SK-N-SH (cell line): Measurements from ENCODE around the gene NUMB. TPM values are rescaled to one million over a fixed set of nuclear protein-coding genes. Genes with fewer than 3 reads are reported as not detected.

Experiments used
- CTCF ChIA-PET: fragments of 300-600, 350-600 bp; formaldehyde crosslinking; extraction: SDS; loops from one replicate; lab custom pipeline; 2021; lab: Yijun Ruan, JAX
- POLR2A ChIA-PET: fragments of 350-600 bp; sonication (Branson Sonifier 250); formaldehyde crosslinking; extraction: SDS; loops from one replicate; lab custom pipeline; 2020; ENCODE audit warnings: antibody characterized with exemption, inconsistent platforms; lab: Yijun Ruan, JAX
- DNase-seq: peaks from one replicate; pipeline ENCODE4 v3.0.0; 2012
- H2AFZ ChIP-seq: fragments of 200-600 bp; sonication (generic); 2 replicates; pipeline ENCODE4 v1.8.1; 2016; ENCODE audit warnings: antibody characterized with exemption, mild to moderate bottlenecking, low read depth
- H3F3A ChIP-seq: fragments of 200-600 bp; sonication (generic); replicated peaks from 2 replicates; pipeline ENCODE3; 2016; ENCODE audit warnings: antibody characterized with exemption, mild to moderate bottlenecking; ENCODE audit not compliant: insufficient read depth
- H3K27ac ChIP-seq, 2 experiments: fragments of 200-500 bp in 1 of 2; fragments of 200-600 bp in 1 of 2; sonication (Bioruptor generic) in 1 of 2; sonication (generic), shearing (Covaris generic) in 1 of 2; 2 replicates each; pipeline versions ENCODE4 v1.5.1 to v1.6.1; 2014 to 2016; ENCODE audit warnings: low read depth in 2 of 2, inconsistent platforms in 1 of 2, low read length in 1 of 2, mild to moderate bottlenecking in 1 of 2, mixed read lengths in 1 of 2
- H3K27me3 ChIP-seq: fragments of 200-600 bp; sonication (generic), shearing (Covaris generic); 2 replicates; pipeline ENCODE4 v1.6.1; 2016; ENCODE audit warnings: mixed run types; ENCODE audit not compliant: insufficient read depth
- H3K36me3 ChIP-seq, 2 experiments: fragments of 200-500 bp in 1 of 2; fragments of 200-600 bp in 1 of 2; sonication (Bioruptor generic) in 1 of 2; sonication (generic) in 1 of 2; replicated peaks in 1 of 2; 2 replicates each; pipeline versions ENCODE3 to v1.5.1; 2014 to 2016; ENCODE audit warnings: low read length in 1 of 2, mild to moderate bottlenecking in 1 of 2; ENCODE audit not compliant: insufficient read depth in 2 of 2, control insufficient read depth in 1 of 2
- H3K4me1 ChIP-seq, 2 experiments: fragments of 200-500 bp in 1 of 2; fragments of 200-600 bp in 1 of 2; sonication (Bioruptor generic) in 1 of 2; sonication (generic), shearing (Covaris generic) in 1 of 2; 2 replicates each; pipeline versions ENCODE4 v1.5.1 to v1.6.1; 2014 to 2016; ENCODE audit warnings: low read depth in 1 of 2, low read length in 1 of 2, mixed run types in 1 of 2; ENCODE audit not compliant: insufficient read depth in 2 of 2, control insufficient read depth in 1 of 2
- H3K4me2 ChIP-seq: fragments of 200-600 bp; sonication (generic), shearing (Covaris generic); 2 replicates; pipeline ENCODE4 v1.6.1; 2017; ENCODE audit warnings: mixed run types
- H3K4me3 ChIP-seq, 2 experiments: fragments of 200-500 bp in 1 of 2; fragments of 200-600 bp in 1 of 2; sonication (Bioruptor generic) in 1 of 2; sonication (generic), shearing (Covaris generic) in 1 of 2; 2 replicates each; pipeline versions ENCODE4 v1.5.1 to v1.8.1; 2014 to 2016; ENCODE audit warnings: low read depth in 2 of 2, inconsistent platforms in 1 of 2, low read length in 1 of 2, mild to moderate bottlenecking in 1 of 2, mixed read lengths in 1 of 2, moderate library complexity in 1 of 2
- H3K79me2 ChIP-seq: fragments of 200-600 bp; sonication (generic); 2 replicates; pipeline ENCODE4 v1.8.1; 2017; ENCODE audit warnings: mild to moderate bottlenecking; ENCODE audit not compliant: insufficient read depth
- H3K9ac ChIP-seq: fragments of 200-600 bp; sonication (generic); 2 replicates; pipeline ENCODE4 v1.6.1; 2017; ENCODE audit warnings: mixed run types
- H3K9me2 ChIP-seq: fragments of 200-600 bp; sonication (generic); 2 replicates; pipeline ENCODE4 v1.6.1; 2017; ENCODE audit warnings: mixed run types
- H3K9me3 ChIP-seq: fragments of 200-600 bp; sonication (generic); 2 replicates; pipeline ENCODE4 v1.6.1; 2017; ENCODE audit warnings: mixed run types, mild to moderate bottlenecking, moderate library complexity
- H4K20me1 ChIP-seq: fragments of 200-600 bp; sonication (generic); 2 replicates; pipeline ENCODE4 v1.6.1; 2017; ENCODE audit warnings: mild to moderate bottlenecking, mixed run types; ENCODE audit not compliant: insufficient read depth
- ELF1 ChIP-seq: IDR thresholded peaks from 2 replicates; pipeline ENCODE4 v1.4.0; 2012
- EP300 ChIP-seq, 2 experiments: IDR thresholded peaks; 2 replicates each; pipeline versions ENCODE4 v1.4.0 to v1.6.1; 2012; ENCODE audit warnings: borderline replicate concordance in 1 of 2, low read depth in 1 of 2, low read length in 1 of 2
- FOSL2 ChIP-seq: IDR thresholded peaks from 2 replicates; pipeline ENCODE4 v1.4.0; 2012; ENCODE audit warnings: low read depth, mild to moderate bottlenecking, moderate library complexity, borderline replicate concordance
- FOXJ3 ChIP-seq: sonication (generic); formaldehyde crosslinking; IDR thresholded peaks from 2 replicates; pipeline ENCODE4 v1.5.1; 2020; ENCODE audit warnings: mild to moderate bottlenecking, missing genetic modification reagents
- GATA2 ChIP-seq: sonication (generic); formaldehyde crosslinking; IDR thresholded peaks from 2 replicates; pipeline ENCODE4 v1.5.0; 2020; ENCODE audit warnings: mild to moderate bottlenecking, missing genetic modification reagents
- MEF2A ChIP-seq: IDR thresholded peaks from 2 replicates; pipeline ENCODE4 v1.4.0; 2012; ENCODE audit warnings: low read depth, borderline replicate concordance
- POLR2AphosphoS5 ChIP-seq: IDR thresholded peaks from 2 replicates; pipeline ENCODE4 v1.6.1; 2012; ENCODE audit warnings: low read depth, low read length
- RAD21 ChIP-seq: IDR thresholded peaks from 2 replicates; pipeline ENCODE4 v1.6.1; 2012; ENCODE audit warnings: mild to moderate bottlenecking, low read length
- RCOR1 ChIP-seq: fragments of 150-350 bp; IDR thresholded peaks from 2 replicates; pipeline ENCODE4 v1.6.1; 2017; ENCODE audit warnings: antibody characterized with exemption, low read length
- RFX5 ChIP-seq: IDR thresholded peaks from 2 replicates; pipeline ENCODE4 v1.6.1; 2012; ENCODE audit warnings: mild to moderate bottlenecking, improper control_type of control experiment, low read length
- RXRA ChIP-seq: IDR thresholded peaks from 2 replicates; pipeline ENCODE4 v1.4.0; 2012; ENCODE audit warnings: low read depth, mild to moderate bottlenecking, borderline replicate concordance
- SMC3 ChIP-seq: IDR thresholded peaks from 2 replicates; pipeline ENCODE4 v1.6.1; 2012; ENCODE audit warnings: low read depth, low read length, improper control_type of control experiment
- TAF1 ChIP-seq: IDR thresholded peaks from 2 replicates; pipeline ENCODE4 v1.6.1; 2012; ENCODE audit warnings: low read depth, mild to moderate bottlenecking, low read length, moderate library complexity, borderline replicate concordance
- YY1 ChIP-seq: IDR thresholded peaks from 2 replicates; pipeline ENCODE4 v1.4.0; 2012; ENCODE audit warnings: low read depth, mild to moderate bottlenecking
- WGBS: methylation state at CpG from one replicate; pipeline ENCODE4 v1.1.6; 2017; ENCODE audit warnings: low lambda C conversion rate; 5-methylcytosine and 5-hydroxymethylcytosine counted together
- polyA plus RNA-seq, 3 experiments: library from polyadenylated mRNA; depleted of rRNA; stranded (reverse); fragments of >200 nt; gene quantifications; 2 replicates each; pipeline ENCODE4 v1.2.3, GENCODE V29; 2012
- TF ChIP-seq, protein P1 (sequence below): IDR thresholded peaks from 2 replicates; pipeline ENCODE4 v1.4.0; 2012; ENCODE audit warnings: low read depth, borderline replicate concordance
- TF ChIP-seq, protein P2 (sequence below): fragments of 150-350 bp; IDR thresholded peaks from 2 replicates; pipeline ENCODE4 v1.6.1; 2017; ENCODE audit warnings: antibody characterized with exemption, low read length, low read depth, borderline replicate concordance
- TF ChIP-seq, protein P3 (sequence below): IDR thresholded peaks from 2 replicates; pipeline ENCODE4; 2012
- TF ChIP-seq, protein P4 (sequence below): fragments of 150-350 bp; IDR thresholded peaks from 2 replicates; pipeline ENCODE4 v1.6.1; 2016; ENCODE audit warnings: mild to moderate bottlenecking, low read depth, low read length
- TF ChIP-seq, protein P5 (sequence below): IDR thresholded peaks from 2 replicates; pipeline ENCODE4 v1.6.1; 2012; ENCODE audit warnings: mild to moderate bottlenecking, low read depth, low read length, moderate library complexity

Gene NUMB
- polyA plus RNA-seq, 1 of the 3 experiments (the other 2 are of a cell fraction), result 58.4 TPM

DNA sequence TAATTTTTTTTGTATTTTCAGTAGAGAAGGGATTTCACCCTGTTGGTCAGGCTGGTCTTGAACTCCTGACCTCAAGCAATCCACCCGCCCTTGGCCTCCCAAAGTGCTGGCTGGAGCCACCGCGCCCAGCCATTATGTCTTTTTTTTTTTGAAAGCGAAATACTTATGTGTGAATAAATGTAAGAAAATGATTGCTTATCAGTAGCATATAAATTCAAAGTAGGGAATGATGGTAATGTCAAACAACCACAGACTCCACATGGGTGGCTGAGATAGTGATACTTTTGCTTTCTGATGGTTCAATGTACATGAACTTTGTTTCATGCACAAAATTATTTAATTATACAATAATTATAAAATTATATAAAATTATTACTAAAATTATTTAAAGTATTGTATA, 145.2 kb downstream of the NUMB start:
- H3K36me3 ChIP-seq, result no peaks in the 10 kb centered on the region
- no peaks in the 10 kb centered on the region; the same call in 1 of the 2 replicates for H3K79me2 ChIP-seq
- no peak overlapping the region for H3K27ac ChIP-seq
- TF ChIP-seq, protein P1, sequence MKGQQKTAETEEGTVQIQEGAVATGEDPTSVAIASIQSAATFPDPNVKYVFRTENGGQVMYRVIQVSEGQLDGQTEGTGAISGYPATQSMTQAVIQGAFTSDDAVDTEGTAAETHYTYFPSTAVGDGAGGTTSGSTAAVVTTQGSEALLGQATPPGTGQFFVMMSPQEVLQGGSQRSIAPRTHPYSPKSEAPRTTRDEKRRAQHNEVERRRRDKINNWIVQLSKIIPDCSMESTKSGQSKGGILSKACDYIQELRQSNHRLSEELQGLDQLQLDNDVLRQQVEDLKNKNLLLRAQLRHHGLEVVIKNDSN, result no peak
- TF ChIP-seq RXRA (no peak), GATA2 (CRISPR knock-in tag) (no peak)
- no peak overlapping the region for H2AFZ ChIP-seq
- H3K4me1 ChIP-seq, result peaks cover 0 to 9% of the 10 kb centered on the region in 2 experiments; a peak in 1 of 4 replicates
- no peak for DNase-seq
- no peaks in the 10 kb centered on the region for H3K27me3 ChIP-seq
- no peaks in the 10 kb centered on the region for H4K20me1 ChIP-seq
- WGBS, result 96% methylated on average over 4 of the region's 4 CpGs
- ChIA-PET CTCF (no interaction called here), POLR2A (interaction anchor here (0.7 kb wide), 1 partner anchor 149 kb away, joined by 3 read pairs; no protein-coding TSS in a partner anchor)
- no peaks in the 10 kb centered on the region for H3K9me3 ChIP-seq
- peaks cover 8% of the 10 kb centered on the region for H3F3A ChIP-seq
- H3K4me2 ChIP-seq, result no peak overlapping the region
- no peaks in the 10 kb centered on the region for H3K9me2 ChIP-seq
- no peak overlapping the region for H3K4me3 ChIP-seq
- H3K9ac ChIP-seq, result no peak overlapping the region

DNA sequence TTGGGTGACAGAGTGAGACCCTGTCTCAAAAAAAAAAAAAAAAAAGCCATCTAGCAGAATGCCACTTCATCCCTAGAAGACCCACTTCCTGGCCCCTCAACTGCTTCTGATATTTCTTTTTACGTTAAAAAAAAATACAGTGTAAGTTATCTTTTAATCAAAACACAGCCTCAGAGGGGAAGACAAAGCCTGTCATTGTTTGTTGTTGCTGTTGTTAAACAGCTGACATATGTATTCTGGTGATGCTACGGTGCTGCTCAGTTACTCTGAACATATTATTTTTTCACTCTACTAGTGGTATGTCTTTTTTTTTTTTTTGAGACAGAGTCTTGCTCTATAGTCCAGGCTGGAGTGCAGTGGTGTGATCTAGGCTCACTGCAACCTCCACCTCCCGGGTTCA, 145.7 kb downstream of the NUMB start:
- H3K79me2 ChIP-seq, result no peaks in the 10 kb centered on the region; the same call in 1 of the 2 replicates
- TF ChIP-seq SMC3, result no peak
- no peak for TF ChIP-seq EP300 (IDR thresholded peaks at IDR 0.05; ENCODE audit: borderline replicate concordance in 1 of 2, low read depth in 1 of 2, low read length in 1 of 2)
- TF ChIP-seq, protein P1, result no peak
- no peak for TF ChIP-seq FOSL2
- no peak for TF ChIP-seq YY1
- no peak for TF ChIP-seq MEF2A
- no peak for TF ChIP-seq ELF1
- TF ChIP-seq RCOR1, result no peak
- TF ChIP-seq, protein P2, sequence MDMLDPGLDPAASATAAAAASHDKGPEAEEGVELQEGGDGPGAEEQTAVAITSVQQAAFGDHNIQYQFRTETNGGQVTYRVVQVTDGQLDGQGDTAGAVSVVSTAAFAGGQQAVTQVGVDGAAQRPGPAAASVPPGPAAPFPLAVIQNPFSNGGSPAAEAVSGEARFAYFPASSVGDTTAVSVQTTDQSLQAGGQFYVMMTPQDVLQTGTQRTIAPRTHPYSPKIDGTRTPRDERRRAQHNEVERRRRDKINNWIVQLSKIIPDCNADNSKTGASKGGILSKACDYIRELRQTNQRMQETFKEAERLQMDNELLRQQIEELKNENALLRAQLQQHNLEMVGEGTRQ, result no peak
- TF ChIP-seq, protein P3, sequence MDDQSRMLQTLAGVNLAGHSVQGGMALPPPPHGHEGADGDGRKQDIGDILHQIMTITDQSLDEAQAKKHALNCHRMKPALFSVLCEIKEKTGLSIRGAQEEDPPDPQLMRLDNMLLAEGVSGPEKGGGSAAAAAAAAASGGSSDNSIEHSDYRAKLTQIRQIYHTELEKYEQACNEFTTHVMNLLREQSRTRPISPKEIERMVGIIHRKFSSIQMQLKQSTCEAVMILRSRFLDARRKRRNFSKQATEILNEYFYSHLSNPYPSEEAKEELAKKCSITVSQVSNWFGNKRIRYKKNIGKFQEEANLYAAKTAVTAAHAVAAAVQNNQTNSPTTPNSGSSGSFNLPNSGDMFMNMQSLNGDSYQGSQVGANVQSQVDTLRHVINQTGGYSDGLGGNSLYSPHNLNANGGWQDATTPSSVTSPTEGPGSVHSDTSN, result no peak
- no peak for TF ChIP-seq TAF1
- no peak for TF ChIP-seq FOXJ3 (CRISPR knock-in tag)
- TF ChIP-seq, protein P4, sequence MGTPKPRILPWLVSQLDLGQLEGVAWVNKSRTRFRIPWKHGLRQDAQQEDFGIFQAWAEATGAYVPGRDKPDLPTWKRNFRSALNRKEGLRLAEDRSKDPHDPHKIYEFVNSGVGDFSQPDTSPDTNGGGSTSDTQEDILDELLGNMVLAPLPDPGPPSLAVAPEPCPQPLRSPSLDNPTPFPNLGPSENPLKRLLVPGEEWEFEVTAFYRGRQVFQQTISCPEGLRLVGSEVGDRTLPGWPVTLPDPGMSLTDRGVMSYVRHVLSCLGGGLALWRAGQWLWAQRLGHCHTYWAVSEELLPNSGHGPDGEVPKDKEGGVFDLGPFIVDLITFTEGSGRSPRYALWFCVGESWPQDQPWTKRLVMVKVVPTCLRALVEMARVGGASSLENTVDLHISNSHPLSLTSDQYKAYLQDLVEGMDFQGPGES, result no peak
- TF ChIP-seq RXRA, result no peak
- no peak for TF ChIP-seq RFX5
- no peak for TF ChIP-seq RAD21
- TF ChIP-seq, protein P5, sequence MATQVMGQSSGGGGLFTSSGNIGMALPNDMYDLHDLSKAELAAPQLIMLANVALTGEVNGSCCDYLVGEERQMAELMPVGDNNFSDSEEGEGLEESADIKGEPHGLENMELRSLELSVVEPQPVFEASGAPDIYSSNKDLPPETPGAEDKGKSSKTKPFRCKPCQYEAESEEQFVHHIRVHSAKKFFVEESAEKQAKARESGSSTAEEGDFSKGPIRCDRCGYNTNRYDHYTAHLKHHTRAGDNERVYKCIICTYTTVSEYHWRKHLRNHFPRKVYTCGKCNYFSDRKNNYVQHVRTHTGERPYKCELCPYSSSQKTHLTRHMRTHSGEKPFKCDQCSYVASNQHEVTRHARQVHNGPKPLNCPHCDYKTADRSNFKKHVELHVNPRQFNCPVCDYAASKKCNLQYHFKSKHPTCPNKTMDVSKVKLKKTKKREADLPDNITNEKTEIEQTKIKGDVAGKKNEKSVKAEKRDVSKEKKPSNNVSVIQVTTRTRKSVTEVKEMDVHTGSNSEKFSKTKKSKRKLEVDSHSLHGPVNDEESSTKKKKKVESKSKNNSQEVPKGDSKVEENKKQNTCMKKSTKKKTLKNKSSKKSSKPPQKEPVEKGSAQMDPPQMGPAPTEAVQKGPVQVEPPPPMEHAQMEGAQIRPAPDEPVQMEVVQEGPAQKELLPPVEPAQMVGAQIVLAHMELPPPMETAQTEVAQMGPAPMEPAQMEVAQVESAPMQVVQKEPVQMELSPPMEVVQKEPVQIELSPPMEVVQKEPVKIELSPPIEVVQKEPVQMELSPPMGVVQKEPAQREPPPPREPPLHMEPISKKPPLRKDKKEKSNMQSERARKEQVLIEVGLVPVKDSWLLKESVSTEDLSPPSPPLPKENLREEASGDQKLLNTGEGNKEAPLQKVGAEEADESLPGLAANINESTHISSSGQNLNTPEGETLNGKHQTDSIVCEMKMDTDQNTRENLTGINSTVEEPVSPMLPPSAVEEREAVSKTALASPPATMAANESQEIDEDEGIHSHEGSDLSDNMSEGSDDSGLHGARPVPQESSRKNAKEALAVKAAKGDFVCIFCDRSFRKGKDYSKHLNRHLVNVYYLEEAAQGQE, result no peak
- no peak for TF ChIP-seq POLR2AphosphoS5

More for the DNA sequence above, 145.7 kb downstream of the NUMB start:
- Histone ChIP-seq H3F3A (peaks cover 8% of the 10 kb centered on the region), H3K36me3 (no peaks in the 10 kb centered on the region), H3K27ac (no peak overlapping the region), H3K4me2 (no peak overlapping the region), H3K4me1 (peaks cover 0 to 9% of the 10 kb centered on the region in 2 experiments; a peak in 1 of 4 replicates), H3K9me2 (no peaks in the 10 kb centered on the region), H3K9ac (no peak overlapping the region), H2AFZ (no peak overlapping the region), H3K27me3 (no peaks in the 10 kb centered on the region), H3K4me3 (no peak overlapping the region), H3K9me3 (no peaks in the 10 kb centered on the region), H4K20me1 (no peaks in the 10 kb centered on the region)
- ChIA-PET POLR2A (interaction anchor here (0.7 kb wide), 1 partner anchor 149 kb away, joined by 3 read pairs; no protein-coding TSS in a partner anchor), CTCF (interaction anchor here (3.0 kb wide), 1 partner anchor 17 kb away, joined by 21 read pairs; no protein-coding TSS in a partner anchor)
- no peak for DNase-seq
- WGBS, result 98% methylated on average over 3 of the region's 3 CpGs
